Esophagus muscularis mucosa (tissue), 4 donors: ENCODE data around the gene SKOR1. TPM values are rescaled to one million over a fixed set of nuclear protein-coding genes. Genes with fewer than 3 reads are reported as not detected.

ENCODE experiments used
- DNase-seq: peaks from one replicate; pipeline ENCODE4 v3.0.0-alpha.2; 2017; ENCODE audit errors: extremely low spot score
- H3K27ac ChIP-seq, 4 donors: fragments of 200-600 bp; sonication (generic); replicated peaks in 1 of 4; 1 replicate in 3 of 4; 2 replicates in 1 of 4; pipeline ENCODE4 v1.5.1; 2016 to 2019; ENCODE audit warnings: mild to moderate bottlenecking in 1 of 4
- H3K27me3 ChIP-seq, 4 donors: fragments of 200-600 bp; sonication (generic); one replicate each; pipeline versions ENCODE4 v1.5.1 to v1.6.0; 2016 to 2019
- H3K36me3 ChIP-seq, 4 donors: fragments of 200-600 bp; sonication (generic); one replicate each; pipeline ENCODE4 v1.5.1; 2016 to 2019
- H3K4me1 ChIP-seq, 4 donors: fragments of 200-600 bp; sonication (generic); one replicate each; pipeline ENCODE4 v1.5.1; 2016 to 2019
- H3K4me3 ChIP-seq, 4 donors: fragments of 200-600 bp; sonication (generic); 1 replicate in 2 of 4; 2 replicates in 2 of 4; pipeline ENCODE4 v1.5.1; 2016 to 2019; ENCODE audit warnings: mild to moderate bottlenecking in 4 of 4, moderate library complexity in 1 of 4
- H3K9me3 ChIP-seq, 4 donors: fragments of 200-600 bp; sonication (generic); 1 replicate in 3 of 4; 2 replicates in 1 of 4; pipeline ENCODE4 v1.5.1; 2016 to 2019
- EP300 ChIP-seq: sonication (generic); formaldehyde crosslinking; IDR thresholded peaks from one replicate; pipeline ENCODE4 v1.6.1; 2017; ENCODE audit warnings: antibody characterized with exemption
- POLR2A ChIP-seq: fragments of 450-650 bp; IDR thresholded peaks from one replicate; pipeline ENCODE4 v1.6.1; 2017; ENCODE audit warnings: antibody characterized with exemption, moderate library complexity, mild to moderate bottlenecking, low read depth
- POLR2AphosphoS5 ChIP-seq, 2 donors: sonication (generic); formaldehyde crosslinking; IDR thresholded peaks; one replicate each; pipeline ENCODE4 v1.6.1; 2017; ENCODE audit warnings: antibody characterized with exemption in 2 of 2
- WGBS: methylation state at CpG from one replicate; pipeline ENCODE4 v1.1.5; 2018; 5-methylcytosine and 5-hydroxymethylcytosine counted together
- intact Hi-C: fragments of 100-400 bp; cut with DNase I; formaldehyde crosslinking; loops from one replicate; pipeline ENCODE4 v1.15.1; 2023
- total RNA-seq, 4 donors: library from RNA; depleted of rRNA; stranded (reverse); fragments of >200 nt; gene quantifications; one replicate each; pipeline versions ENCODE4 v1.1.0 to v1.2.1, GENCODE V29; 2016
- TF ChIP-seq, protein P1 (sequence below), 3 experiments: fragments of 200-600 bp in 2 of 3; fragments of 450-650 bp in 1 of 3; sonication (generic) in 2 of 3; IDR thresholded peaks; one replicate each; pipeline ENCODE4 v1.5.1; 2017 to 2019; ENCODE audit warnings: antibody characterized with exemption in 3 of 3, mild to moderate bottlenecking in 2 of 3, moderate library complexity in 1 of 3

Gene SKOR1
- total RNA-seq, 4 donors from 2014 or later, result 0.58 to 1.2 (median 0.84) TPM

DNA sequence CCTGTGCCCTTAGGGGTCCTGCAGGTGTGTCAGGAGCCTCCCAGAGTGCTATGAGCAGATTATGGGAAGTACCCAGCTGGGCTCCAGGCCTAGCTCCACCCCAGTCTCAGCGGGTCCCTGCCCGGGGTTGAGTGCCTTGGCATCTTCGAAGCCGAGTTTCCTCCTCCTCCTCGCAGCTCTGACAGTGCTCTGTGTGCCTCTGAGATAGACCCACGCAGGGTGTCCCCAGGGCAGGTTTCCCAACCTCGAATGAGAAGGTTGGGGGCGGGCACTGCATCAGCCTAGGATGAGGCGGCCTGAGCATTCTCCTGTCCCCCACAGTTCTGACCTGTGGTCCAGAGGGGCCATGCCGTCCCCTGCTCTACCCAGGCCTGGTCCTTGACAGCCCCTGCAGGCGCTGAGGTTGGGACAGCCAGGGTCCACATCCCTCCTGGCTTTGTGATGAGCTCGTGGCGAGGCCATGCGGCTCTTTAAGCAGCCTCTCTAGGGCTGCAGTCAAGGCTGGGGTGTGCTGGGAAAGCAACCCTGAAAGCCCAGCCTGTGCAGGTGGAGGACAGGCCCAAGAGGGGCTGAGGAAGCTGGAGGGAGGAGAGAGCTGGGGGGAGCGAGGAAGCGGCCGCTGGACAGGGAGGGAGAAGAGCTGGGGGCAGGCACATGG is 20.2 kb upstream of the SKOR1 start:
- no peaks in the 10 kb centered on the region for H3K27me3 ChIP-seq
- H3K9me3 ChIP-seq, result no peaks in the 10 kb centered on the region
- H3K4me3 ChIP-seq, result no peak overlapping the region
- WGBS, result 95% methylated on average over 11 of the region's 17 CpGs
- TF ChIP-seq EP300, result no peak
- TF ChIP-seq, protein P1, sequence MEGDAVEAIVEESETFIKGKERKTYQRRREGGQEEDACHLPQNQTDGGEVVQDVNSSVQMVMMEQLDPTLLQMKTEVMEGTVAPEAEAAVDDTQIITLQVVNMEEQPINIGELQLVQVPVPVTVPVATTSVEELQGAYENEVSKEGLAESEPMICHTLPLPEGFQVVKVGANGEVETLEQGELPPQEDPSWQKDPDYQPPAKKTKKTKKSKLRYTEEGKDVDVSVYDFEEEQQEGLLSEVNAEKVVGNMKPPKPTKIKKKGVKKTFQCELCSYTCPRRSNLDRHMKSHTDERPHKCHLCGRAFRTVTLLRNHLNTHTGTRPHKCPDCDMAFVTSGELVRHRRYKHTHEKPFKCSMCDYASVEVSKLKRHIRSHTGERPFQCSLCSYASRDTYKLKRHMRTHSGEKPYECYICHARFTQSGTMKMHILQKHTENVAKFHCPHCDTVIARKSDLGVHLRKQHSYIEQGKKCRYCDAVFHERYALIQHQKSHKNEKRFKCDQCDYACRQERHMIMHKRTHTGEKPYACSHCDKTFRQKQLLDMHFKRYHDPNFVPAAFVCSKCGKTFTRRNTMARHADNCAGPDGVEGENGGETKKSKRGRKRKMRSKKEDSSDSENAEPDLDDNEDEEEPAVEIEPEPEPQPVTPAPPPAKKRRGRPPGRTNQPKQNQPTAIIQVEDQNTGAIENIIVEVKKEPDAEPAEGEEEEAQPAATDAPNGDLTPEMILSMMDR (IDR thresholded peaks at IDR 0.05), result no peak
- TF ChIP-seq POLR2A, result no peak
- TF ChIP-seq POLR2AphosphoS5 (IDR thresholded peaks at IDR 0.05), result no peak
- no peaks in the 10 kb centered on the region for H3K4me1 ChIP-seq
- no peak overlapping the region for H3K27ac ChIP-seq
- H3K36me3 ChIP-seq, result peaks cover 3 to 53% (median 33%) of the 10 kb centered on the region in 4 donors
- no peak for DNase-seq
- intact Hi-C loops, result no loop called here

DNA sequence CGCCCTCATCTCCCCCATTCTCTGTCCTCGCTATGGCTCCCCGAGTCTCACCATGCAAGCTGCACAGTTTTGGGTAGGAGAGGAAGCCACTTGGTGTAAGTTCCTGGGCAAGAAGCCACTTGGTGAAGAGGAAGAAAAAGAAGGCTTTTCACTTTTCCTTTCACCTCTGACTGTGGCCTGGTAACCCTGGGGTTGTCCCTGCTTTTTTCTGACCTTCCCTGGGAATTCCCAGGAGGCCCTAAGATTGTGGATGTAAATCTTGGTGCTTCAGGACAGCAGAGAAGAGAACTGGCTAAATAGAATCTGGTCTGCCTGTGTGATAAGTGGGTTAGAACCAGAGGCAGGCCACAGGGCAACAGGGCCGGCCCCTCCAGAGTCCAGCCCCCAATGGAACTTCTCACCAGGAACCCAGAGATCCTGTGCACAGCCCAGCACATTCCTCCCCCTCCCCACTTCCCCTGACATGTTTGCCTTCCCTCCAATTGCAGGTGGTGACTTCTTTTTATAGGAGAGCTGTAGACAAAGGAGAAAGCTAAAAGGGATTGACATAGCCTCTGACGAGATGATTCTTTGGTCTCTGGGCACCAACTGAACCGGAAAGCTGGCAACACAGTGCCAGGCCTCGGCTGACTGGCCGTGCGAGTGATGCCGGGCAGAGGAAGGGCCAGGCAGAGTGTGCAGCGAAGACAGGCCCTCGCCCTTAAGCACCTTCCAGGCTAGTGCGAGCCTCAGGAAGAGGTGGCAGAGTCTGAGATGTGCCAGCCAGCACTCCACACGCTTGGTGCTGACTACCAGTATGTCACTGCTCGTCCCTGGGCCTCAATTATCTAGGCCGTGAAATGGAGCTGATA is 19.4 kb upstream of the SKOR1 start:
- H3K4me1 ChIP-seq, result no peaks in the 10 kb centered on the region

DNA sequence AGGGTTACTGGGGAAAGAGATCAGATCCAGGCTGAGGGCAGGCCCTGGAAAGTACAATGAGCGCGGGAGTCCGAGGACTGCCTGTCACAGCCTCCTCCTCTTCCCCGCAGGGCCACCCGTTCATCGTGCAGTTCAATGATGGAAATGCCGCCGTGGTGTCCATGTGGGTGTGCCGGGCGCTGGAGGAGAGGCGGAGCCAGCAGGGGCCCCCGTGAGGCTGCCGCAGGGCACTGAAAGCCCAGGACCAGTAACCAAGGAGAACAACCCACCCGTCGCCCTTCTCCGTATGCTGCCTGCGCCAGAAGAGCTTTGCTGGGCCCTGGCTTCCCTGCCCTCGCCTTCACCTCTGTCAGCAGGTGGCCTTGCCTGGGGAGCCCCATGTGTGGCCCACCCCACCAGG is 18.8 kb upstream of the SKOR1 start:
- H3K36me3 ChIP-seq, result peaks cover 3 to 50% (median 33%) of the 10 kb centered on the region in 4 donors
- no peak for TF ChIP-seq POLR2AphosphoS5 (IDR thresholded peaks at IDR 0.05)
- no peak for TF ChIP-seq EP300
- TF ChIP-seq POLR2A, result no peak
- TF ChIP-seq, protein P1 (IDR thresholded peaks at IDR 0.05), result no peak

More for the DNA sequence above, 19.4 kb upstream of the SKOR1 start:
- intact Hi-C loops, result no loop called here
- Histone ChIP-seq H3K36me3 (peaks cover 3 to 50% (median 33%) of the 10 kb centered on the region in 4 donors), H3K27ac (no peak overlapping the region), H3K27me3 (peaks cover 0 to 6% (median 0%) of the 10 kb centered on the region in 4 donors), H3K9me3 (no peaks in the 10 kb centered on the region), H3K4me3 (no peak overlapping the region)
- no peak for DNase-seq
- TF ChIP-seq, protein P1 (IDR thresholded peaks at IDR 0.05), result no peak
- TF ChIP-seq EP300 (no peak), POLR2AphosphoS5 (IDR thresholded peaks at IDR 0.05) (no peak), POLR2A (no peak)
- WGBS, result 95% methylated on average over 15 of the region's 16 CpGs

DNA sequence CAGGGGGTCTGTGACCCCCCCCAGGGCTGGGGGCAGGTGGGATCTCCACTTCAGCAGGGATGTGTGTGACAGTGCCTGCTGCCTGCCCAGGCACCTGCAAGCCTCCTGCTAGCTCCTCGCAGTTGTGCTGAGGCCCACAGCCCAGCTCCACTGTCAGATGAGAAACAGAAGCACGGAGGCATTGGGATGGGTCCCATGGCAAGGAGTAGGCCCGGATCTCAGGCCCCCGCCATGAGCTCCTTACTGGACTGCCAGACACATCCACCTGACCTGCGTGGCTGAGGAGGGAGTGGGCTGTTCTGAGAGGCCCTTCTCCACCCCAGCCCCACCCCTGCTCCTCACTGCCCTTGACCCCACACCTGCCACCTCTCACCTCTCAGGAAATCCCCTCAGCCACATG is 18.2 kb upstream of the SKOR1 start:
- no peaks in the 10 kb centered on the region for H3K4me1 ChIP-seq
- TF ChIP-seq, protein P1 (IDR thresholded peaks at IDR 0.05), result no peak
- TF ChIP-seq POLR2AphosphoS5 (IDR thresholded peaks at IDR 0.05) (no peak), POLR2A (no peak), EP300 (no peak)
- H3K27me3 ChIP-seq, result peaks cover 0 to 16% (median 0%) of the 10 kb centered on the region in 4 donors
- peaks cover 3 to 47% (median 33%) of the 10 kb centered on the region in 4 donors for H3K36me3 ChIP-seq
- intact Hi-C loops, result no loop called here
- H3K9me3 ChIP-seq, result no peaks in the 10 kb centered on the region
- no peak for DNase-seq
- no CpG with 5 or more reads among the region's 5 CpGs for WGBS
- H3K27ac ChIP-seq, result no peak overlapping the region
- H3K4me3 ChIP-seq, result no peak overlapping the region

More for the DNA sequence above, 18.8 kb upstream of the SKOR1 start:
- no peak for DNase-seq
- no peak overlapping the region for H3K27ac ChIP-seq
- intact Hi-C loops, result no loop called here
- no peak overlapping the region for H3K4me3 ChIP-seq
- WGBS, result 97% methylated on average over 14 of the region's 18 CpGs
- H3K4me1 ChIP-seq, result no peaks in the 10 kb centered on the region
- no peaks in the 10 kb centered on the region for H3K9me3 ChIP-seq
- peaks cover 0 to 12% (median 0%) of the 10 kb centered on the region in 4 donors for H3K27me3 ChIP-seq
